ENCODE results near the gene TOP3B.

GRCh38 chr22:22001664-22002525 lies 19.3 kb upstream of the TOP3B start:
- TF ChIP-seq FOXP2 (optimal IDR thresholded peaks at IDR 0.05; ENCODE audit: borderline replicate concordance, extremely low read depth, extremely low read length, insufficient read depth) (no peak), POLR2AphosphoS5 (IDR thresholded peaks at IDR 0.05; ENCODE audit: low read depth, low read length) (no peak), REST (IDR thresholded peaks at IDR 0.05; ENCODE audit: insufficient read depth in 1 of 2, low read depth in 2 of 2, low read length in 2 of 2) (no peak), TAF1 (IDR thresholded peaks at IDR 0.05; ENCODE audit: borderline replicate concordance, insufficient read depth, low read length) (no peak), SIN3A (IDR thresholded peaks at IDR 0.05; ENCODE audit: borderline replicate concordance, insufficient read depth, low read length) (no peak)
